ENCODE measurements around the gene TARS1. TPM values are rescaled to one million over a fixed set of nuclear protein-coding genes. Genes with fewer than 3 reads are reported as not detected.
A peak's percentile ranks its signal among the peaks of the same experiment; 100 is the strongest.

The TARS1 gene
- total RNA-seq, 1 donor from 2014 or later: 320 TPM

DNA sequence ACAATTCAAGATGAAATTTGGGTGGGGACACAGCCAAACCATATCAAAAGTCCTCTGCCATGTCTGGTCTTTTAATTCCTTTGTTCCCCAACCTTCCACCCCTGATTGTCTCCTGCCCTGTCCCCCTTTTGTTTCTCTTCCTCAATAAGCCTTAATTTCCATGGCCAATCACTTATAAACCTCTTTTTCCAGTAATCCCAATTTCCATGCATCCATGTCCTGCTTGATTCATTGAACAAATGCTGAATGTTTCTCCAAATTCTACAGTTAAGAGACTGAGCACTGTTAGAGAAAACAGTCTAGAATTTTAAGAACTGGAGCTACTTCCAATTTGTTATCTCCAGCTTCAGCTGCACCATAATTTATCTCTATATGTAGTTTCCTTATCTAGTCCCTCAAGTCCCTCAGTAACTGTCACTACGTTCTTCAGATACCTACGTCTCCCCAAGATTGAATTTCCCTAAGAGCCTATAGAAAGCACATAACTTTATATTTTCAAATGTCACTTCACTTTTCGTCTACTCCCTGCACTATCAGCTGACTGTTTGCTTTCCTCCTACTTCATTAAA, 34.2 kb downstream of the TARS1 start:
- no peak for DNase-seq (ENCODE audit: low read depth)
- no peaks in the 10 kb centered on the region for H3K27me3 ChIP-seq (ENCODE audit: control insufficient read depth, insufficient read depth, low read length)
- TF ChIP-seq, protein P1, sequence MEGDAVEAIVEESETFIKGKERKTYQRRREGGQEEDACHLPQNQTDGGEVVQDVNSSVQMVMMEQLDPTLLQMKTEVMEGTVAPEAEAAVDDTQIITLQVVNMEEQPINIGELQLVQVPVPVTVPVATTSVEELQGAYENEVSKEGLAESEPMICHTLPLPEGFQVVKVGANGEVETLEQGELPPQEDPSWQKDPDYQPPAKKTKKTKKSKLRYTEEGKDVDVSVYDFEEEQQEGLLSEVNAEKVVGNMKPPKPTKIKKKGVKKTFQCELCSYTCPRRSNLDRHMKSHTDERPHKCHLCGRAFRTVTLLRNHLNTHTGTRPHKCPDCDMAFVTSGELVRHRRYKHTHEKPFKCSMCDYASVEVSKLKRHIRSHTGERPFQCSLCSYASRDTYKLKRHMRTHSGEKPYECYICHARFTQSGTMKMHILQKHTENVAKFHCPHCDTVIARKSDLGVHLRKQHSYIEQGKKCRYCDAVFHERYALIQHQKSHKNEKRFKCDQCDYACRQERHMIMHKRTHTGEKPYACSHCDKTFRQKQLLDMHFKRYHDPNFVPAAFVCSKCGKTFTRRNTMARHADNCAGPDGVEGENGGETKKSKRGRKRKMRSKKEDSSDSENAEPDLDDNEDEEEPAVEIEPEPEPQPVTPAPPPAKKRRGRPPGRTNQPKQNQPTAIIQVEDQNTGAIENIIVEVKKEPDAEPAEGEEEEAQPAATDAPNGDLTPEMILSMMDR (IDR thresholded peaks at IDR 0.05; ENCODE audit: insufficient read depth, low read length, poor library complexity, severe bottlenecking): no peak
- no peak overlapping the region for H3K4me3 ChIP-seq (ENCODE audit: low read depth, low read length)
- H3K36me3 ChIP-seq (ENCODE audit: control insufficient read depth, insufficient read depth, low read length): no peaks in the 10 kb centered on the region

DNA sequence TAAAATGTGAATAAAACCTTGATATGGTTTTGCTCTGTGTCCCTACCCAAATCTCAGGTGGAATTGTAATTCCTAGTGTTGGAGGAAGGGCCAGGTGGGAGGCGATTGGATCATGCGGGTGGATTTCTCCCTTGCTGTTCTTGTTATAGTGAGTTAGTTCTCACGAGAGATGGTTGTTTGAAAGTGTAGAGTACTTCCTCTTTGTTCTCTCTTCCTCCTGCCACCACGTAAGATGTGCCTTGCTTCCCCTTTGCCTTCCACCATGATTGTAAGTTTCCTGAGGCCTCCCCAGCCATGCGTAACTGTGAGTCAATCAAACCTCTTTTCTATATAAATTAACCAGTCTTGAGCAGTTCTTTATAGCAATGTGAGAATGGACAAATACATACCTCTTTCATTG, 34.9 kb downstream of the TARS1 start:
- TF ChIP-seq, protein P1 (IDR thresholded peaks at IDR 0.05; ENCODE audit: insufficient read depth, low read length, poor library complexity, severe bottlenecking): no peak
- Histone ChIP-seq H3K36me3 (ENCODE audit: control insufficient read depth, insufficient read depth, low read length) (no peaks in the 10 kb centered on the region), H3K27me3 (ENCODE audit: control insufficient read depth, insufficient read depth, low read length) (no peaks in the 10 kb centered on the region), H3K4me3 (ENCODE audit: low read depth, low read length) (no peak overlapping the region)
- DNase-seq (ENCODE audit: low read depth): no peak

GRCh38 chr5:33476992-33477391, 36.2 kb downstream of the TARS1 start:
- no peak for DNase-seq (ENCODE audit: low read depth)
- TF ChIP-seq, protein P1 (IDR thresholded peaks at IDR 0.05; ENCODE audit: insufficient read depth, low read length, poor library complexity, severe bottlenecking): no peak
- no peak overlapping the region for H3K4me3 ChIP-seq (ENCODE audit: low read depth, low read length)
- no peaks in the 10 kb centered on the region for H3K36me3 ChIP-seq (ENCODE audit: control insufficient read depth, insufficient read depth, low read length)
- no peaks in the 10 kb centered on the region for H3K27me3 ChIP-seq (ENCODE audit: control insufficient read depth, insufficient read depth, low read length)

DNA sequence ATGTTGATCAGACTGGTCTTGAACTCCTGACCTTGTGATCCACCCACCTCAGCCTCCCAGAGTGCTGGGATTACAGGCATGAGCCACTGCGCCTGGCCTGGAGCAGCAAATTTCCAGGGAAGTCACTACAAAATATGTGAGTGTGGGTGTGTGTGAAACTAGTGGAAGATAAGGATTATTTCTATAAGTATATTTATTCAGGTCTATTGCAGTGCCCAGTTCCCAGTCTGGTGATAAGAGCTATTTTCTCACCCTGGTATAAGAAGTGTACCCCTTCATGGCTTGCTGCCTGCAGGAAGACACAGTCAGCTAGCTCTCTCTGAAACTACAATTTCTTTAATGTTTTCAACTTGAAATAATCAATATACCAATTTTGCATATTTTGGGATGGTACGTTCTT, 37.1 kb downstream of the TARS1 start:
- TF ChIP-seq, protein P1 (IDR thresholded peaks at IDR 0.05; ENCODE audit: insufficient read depth, low read length, poor library complexity, severe bottlenecking): no peak
- DNase-seq (ENCODE audit: low read depth): no peak
- no peaks in the 10 kb centered on the region for H3K36me3 ChIP-seq (ENCODE audit: control insufficient read depth, insufficient read depth, low read length)
- no peaks in the 10 kb centered on the region for H3K27me3 ChIP-seq (ENCODE audit: control insufficient read depth, insufficient read depth, low read length)
- H3K4me3 ChIP-seq (ENCODE audit: low read depth, low read length): no peak overlapping the region

GRCh38 chr5:33479311-33479710, 38.5 kb downstream of the TARS1 start:
- TF ChIP-seq, protein P1 (IDR thresholded peaks at IDR 0.05; ENCODE audit: insufficient read depth, low read length, poor library complexity, severe bottlenecking): no peak
- H3K27me3 ChIP-seq (ENCODE audit: control insufficient read depth, insufficient read depth, low read length): no peaks in the 10 kb centered on the region
- H3K4me3 ChIP-seq (ENCODE audit: low read depth, low read length): no peak overlapping the region
- no peaks in the 10 kb centered on the region for H3K36me3 ChIP-seq (ENCODE audit: control insufficient read depth, insufficient read depth, low read length)
- DNase-seq (ENCODE audit: low read depth): peak; percentile 34

GRCh38 chr5:33480876-33481275, 40.1 kb downstream of the TARS1 start:
- H3K4me3 ChIP-seq (ENCODE audit: low read depth, low read length): no peak overlapping the region
- no peaks in the 10 kb centered on the region for H3K27me3 ChIP-seq (ENCODE audit: control insufficient read depth, insufficient read depth, low read length)
- DNase-seq (ENCODE audit: low read depth): no peak
- no peaks in the 10 kb centered on the region for H3K36me3 ChIP-seq (ENCODE audit: control insufficient read depth, insufficient read depth, low read length)
- TF ChIP-seq, protein P1 (IDR thresholded peaks at IDR 0.05; ENCODE audit: insufficient read depth, low read length, poor library complexity, severe bottlenecking): no peak
